ENCODE results near the gene STXBP6. TPM values are rescaled to one million over a fixed set of nuclear protein-coding genes. Genes with fewer than 3 reads are reported as not detected.

The STXBP6 gene
- total RNA-seq, 4 donors from 2014 or later, result 10.7 to 62.8 (median 55.9) TPM

DNA sequence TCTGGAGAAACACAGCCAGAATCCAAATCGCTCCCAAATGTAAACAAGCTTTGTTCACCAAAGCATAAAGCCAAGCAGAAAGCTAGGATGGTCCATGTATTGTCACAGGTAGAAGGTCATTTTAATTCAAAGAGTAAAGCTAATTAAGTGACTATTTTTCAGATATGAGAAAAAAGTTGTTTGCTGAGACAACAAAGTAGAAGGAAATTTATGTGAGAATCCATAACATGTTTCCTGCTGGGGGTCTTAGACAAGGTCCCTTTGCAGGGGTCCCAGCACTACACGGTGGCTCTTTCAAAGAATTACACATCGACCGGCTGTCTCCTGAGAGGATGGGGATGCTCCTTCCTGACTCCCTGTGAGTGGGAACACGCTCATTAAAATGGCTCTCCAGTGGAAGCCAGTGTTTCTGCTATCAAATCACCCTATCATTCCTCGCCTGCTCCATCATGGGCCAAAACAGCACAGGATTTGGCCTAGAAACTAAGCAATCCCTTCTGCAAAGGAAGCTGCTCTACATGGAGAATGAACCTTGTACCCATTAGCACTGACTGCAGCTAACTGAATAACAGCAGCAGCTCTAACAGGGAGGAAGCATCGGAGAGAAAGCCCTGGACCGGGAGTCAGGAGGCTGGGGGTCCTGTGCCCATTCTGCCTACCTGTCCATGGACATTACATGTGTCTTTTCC is 175.3 kb downstream of the STXBP6 start:
- no peak for DNase-seq

DNA sequence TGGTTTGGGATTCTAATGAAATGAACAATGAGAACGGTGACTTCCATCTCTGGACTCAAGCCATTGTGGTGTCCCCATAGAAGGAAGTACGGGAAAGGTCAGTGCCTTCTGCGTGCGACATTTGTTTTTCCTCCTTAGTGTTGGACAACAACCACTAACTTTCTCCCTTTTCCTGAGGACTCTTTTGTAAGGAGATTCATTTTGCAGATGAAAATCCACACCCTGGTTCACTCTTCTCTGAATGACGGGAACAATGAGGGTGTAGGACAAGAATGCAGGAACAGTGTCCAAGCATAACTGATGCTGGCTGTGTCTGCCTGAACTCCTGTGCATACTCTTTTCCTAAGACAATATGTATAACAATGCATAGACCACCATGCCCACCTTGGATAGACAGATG is 176.4 kb downstream of the STXBP6 start:
- no peaks in the 10 kb centered on the region for H3K36me3 ChIP-seq
- DNase-seq, result no peak
- H3K4me3 ChIP-seq, result no peak overlapping the region
- no peak for TF ChIP-seq POLR2A (IDR thresholded peaks at IDR 0.05)
- TF ChIP-seq, protein P1, sequence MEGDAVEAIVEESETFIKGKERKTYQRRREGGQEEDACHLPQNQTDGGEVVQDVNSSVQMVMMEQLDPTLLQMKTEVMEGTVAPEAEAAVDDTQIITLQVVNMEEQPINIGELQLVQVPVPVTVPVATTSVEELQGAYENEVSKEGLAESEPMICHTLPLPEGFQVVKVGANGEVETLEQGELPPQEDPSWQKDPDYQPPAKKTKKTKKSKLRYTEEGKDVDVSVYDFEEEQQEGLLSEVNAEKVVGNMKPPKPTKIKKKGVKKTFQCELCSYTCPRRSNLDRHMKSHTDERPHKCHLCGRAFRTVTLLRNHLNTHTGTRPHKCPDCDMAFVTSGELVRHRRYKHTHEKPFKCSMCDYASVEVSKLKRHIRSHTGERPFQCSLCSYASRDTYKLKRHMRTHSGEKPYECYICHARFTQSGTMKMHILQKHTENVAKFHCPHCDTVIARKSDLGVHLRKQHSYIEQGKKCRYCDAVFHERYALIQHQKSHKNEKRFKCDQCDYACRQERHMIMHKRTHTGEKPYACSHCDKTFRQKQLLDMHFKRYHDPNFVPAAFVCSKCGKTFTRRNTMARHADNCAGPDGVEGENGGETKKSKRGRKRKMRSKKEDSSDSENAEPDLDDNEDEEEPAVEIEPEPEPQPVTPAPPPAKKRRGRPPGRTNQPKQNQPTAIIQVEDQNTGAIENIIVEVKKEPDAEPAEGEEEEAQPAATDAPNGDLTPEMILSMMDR (IDR thresholded peaks at IDR 0.05), result no peak
- no peaks in the 10 kb centered on the region for H3K9me3 ChIP-seq
- peaks cover 0 to 5% (median 0%) of the 10 kb centered on the region in 4 donors for H3K4me1 ChIP-seq
- H3K27me3 ChIP-seq, result no peaks in the 10 kb centered on the region
- H3K27ac ChIP-seq, result no peak overlapping the region

More for the DNA sequence above, 175.3 kb downstream of the STXBP6 start:
- TF ChIP-seq, protein P1 (IDR thresholded peaks at IDR 0.05), result no peak
- TF ChIP-seq POLR2A (IDR thresholded peaks at IDR 0.05), result no peak
- peaks cover 0 to 5% (median 0%) of the 10 kb centered on the region in 4 donors for H3K4me1 ChIP-seq
- no peak overlapping the region for H3K4me3 ChIP-seq
- H3K27ac ChIP-seq, result no peak overlapping the region
- H3K36me3 ChIP-seq, result no peaks in the 10 kb centered on the region
- no peaks in the 10 kb centered on the region for H3K27me3 ChIP-seq
- H3K9me3 ChIP-seq, result no peaks in the 10 kb centered on the region

DNA sequence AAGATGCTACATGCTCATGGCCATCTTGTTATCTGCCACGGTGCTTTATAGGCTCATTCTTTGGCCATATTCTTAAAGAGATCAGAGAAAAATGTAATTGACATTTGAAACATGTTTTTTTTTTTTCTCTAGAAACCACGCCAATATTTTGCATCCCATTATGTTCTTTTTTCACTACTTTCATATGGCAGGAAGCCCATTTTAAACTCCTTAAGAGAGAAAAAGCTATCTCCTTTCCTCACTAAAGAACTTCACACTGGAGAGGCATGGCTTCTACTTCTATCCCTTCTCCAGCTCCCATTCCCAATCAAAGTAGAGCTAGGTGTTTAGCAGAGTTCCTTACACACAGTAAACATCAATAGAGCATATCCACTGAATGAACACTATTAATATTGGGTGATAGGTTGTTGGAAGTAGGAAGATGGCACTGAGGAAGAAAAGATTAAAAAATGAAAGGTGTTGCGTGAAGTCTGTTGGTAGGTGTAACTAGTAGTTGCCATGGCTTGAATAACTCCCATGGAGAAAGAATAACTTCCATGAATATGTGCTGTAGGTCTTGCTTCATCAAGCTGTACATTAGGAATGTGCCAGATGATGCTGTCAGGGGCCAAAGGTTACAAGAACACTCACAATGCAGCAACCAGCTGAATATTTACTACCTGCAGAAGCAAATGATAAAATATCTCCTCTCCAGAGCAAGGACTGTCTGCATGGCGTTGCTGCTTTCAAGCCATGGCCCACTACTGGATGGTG is 178.8 kb downstream of the STXBP6 start:
- Histone ChIP-seq H3K9me3 (no peaks in the 10 kb centered on the region), H3K4me1 (peaks cover 0 to 5% (median 0%) of the 10 kb centered on the region in 4 donors), H3K27me3 (no peaks in the 10 kb centered on the region), H3K27ac (no peak overlapping the region), H3K36me3 (peaks cover 0 to 7% (median 0%) of the 10 kb centered on the region in 3 donors), H3K4me3 (no peak overlapping the region)
- TF ChIP-seq POLR2A (IDR thresholded peaks at IDR 0.05), result no peak
- TF ChIP-seq, protein P1 (IDR thresholded peaks at IDR 0.05), result no peak
- peak in 1 of 3 donors; percentile 71 for DNase-seq

DNA sequence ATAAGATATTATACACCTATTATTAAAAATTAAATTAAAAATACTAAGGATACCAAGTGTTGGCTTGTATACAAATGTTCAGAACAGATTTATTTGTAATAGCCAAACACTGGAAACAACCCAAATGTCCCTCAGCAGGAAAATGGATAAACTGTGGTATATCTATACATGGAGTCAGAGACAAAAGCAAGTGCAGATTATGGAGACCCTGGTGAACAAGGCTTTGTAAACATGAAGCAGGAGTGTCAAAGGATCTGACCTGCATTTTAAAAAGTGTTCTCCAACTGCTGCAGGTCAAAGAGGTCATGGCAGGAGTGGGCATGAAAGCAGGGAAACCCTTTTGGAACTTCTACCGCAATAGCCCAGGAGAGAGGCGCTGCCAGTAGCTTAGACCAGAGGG is 181.6 kb downstream of the STXBP6 start:
- Histone ChIP-seq H3K36me3 (peaks cover 0 to 7% (median 0%) of the 10 kb centered on the region in 3 donors), H3K4me3 (no peak overlapping the region), H3K9me3 (no peaks in the 10 kb centered on the region), H3K4me1 (no peaks in the 10 kb centered on the region), H3K27me3 (no peaks in the 10 kb centered on the region), H3K27ac (no peak overlapping the region)
- no peak for DNase-seq
- TF ChIP-seq, protein P1 (IDR thresholded peaks at IDR 0.05), result no peak
- TF ChIP-seq POLR2A (IDR thresholded peaks at IDR 0.05), result no peak

DNA sequence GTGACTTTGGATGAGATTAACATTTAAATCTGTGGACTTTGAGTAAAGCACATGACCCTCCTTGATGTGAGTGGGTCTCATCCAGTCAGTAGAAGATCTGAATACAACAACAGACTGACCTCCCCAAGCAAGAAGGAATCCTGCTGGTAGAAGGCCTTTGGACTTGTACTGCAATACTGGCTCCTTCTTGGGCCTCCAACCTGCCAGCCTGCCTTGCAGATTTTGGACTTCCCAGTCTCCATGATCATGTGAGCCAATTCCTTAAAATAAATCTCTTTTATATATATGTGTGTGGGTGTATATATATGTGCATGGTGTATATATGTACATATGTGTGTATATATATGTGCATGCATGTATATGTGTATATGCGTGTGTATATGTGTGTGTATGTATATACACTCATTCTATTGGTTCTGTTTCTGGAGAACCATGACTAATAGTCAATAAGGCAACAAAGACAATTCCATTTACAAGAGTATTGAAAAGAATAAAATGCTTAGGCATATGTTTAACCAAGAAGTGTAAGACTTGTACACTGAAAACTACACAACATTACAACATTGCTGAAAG is 183.8 kb downstream of the STXBP6 start:
- Histone ChIP-seq H3K27ac (no peak overlapping the region), H3K36me3 (peaks cover 0 to 7% (median 0%) of the 10 kb centered on the region in 3 donors), H3K27me3 (no peaks in the 10 kb centered on the region), H3K4me3 (no peak overlapping the region), H3K9me3 (no peaks in the 10 kb centered on the region), H3K4me1 (peaks cover 0 to 6% (median 0%) of the 10 kb centered on the region in 4 donors)
- DNase-seq, result no peak
- TF ChIP-seq, protein P1 (IDR thresholded peaks at IDR 0.05), result no peak
- TF ChIP-seq POLR2A (IDR thresholded peaks at IDR 0.05), result no peak
